KOPT-K1 (cell line): ENCODE results near the gene NANOS3.
A peak's percentile ranks its signal among the peaks of the same experiment; 100 is the strongest.

Source experiments
- H3K27ac ChIP-seq: fragments of 200-600 bp; sonication (generic); 2 replicates; pipeline ENCODE4 v1.5.1; 2016; ENCODE audit warnings: antibody characterized with exemption, mild to moderate bottlenecking, low read depth, low read length; ENCODE audit not compliant: poor library complexity, severe bottlenecking
- H3K36me3 ChIP-seq: fragments of 200-600 bp; sonication (generic); 2 replicates; pipeline ENCODE4 v1.5.1; 2017; ENCODE audit warnings: antibody characterized with exemption, mild to moderate bottlenecking, low read length, moderate library complexity; ENCODE audit not compliant: insufficient read depth
- H3K9me3 ChIP-seq: fragments of 200-600 bp; sonication (generic); 2 replicates; pipeline ENCODE4 v1.5.1; 2017; ENCODE audit warnings: antibody characterized with exemption, low read length, mild to moderate bottlenecking; ENCODE audit not compliant: insufficient read depth, poor library complexity, severe bottlenecking

NANOS3 gene

GRCh38 chr19:13876834-13877233, at the start of gene NANOS3:
NANOS3 (plus strand) TSS chr19:13877134; CDS start chr19:13877249, 115 bp downstream.
- Histone ChIP-seq H3K9me3 (no peaks in the 10 kb centered on the region), H3K27ac (no peak within 1 kb of the TSS), H3K36me3 (no peaks in the 10 kb centered on the region)

GRCh38 chr19:13827656-13828055, 49.3 kb upstream of the NANOS3 start:
- no peaks in the 10 kb centered on the region for H3K36me3 ChIP-seq
- no peaks in the 10 kb centered on the region for H3K9me3 ChIP-seq
- no peak overlapping the region for H3K27ac ChIP-seq

DNA sequence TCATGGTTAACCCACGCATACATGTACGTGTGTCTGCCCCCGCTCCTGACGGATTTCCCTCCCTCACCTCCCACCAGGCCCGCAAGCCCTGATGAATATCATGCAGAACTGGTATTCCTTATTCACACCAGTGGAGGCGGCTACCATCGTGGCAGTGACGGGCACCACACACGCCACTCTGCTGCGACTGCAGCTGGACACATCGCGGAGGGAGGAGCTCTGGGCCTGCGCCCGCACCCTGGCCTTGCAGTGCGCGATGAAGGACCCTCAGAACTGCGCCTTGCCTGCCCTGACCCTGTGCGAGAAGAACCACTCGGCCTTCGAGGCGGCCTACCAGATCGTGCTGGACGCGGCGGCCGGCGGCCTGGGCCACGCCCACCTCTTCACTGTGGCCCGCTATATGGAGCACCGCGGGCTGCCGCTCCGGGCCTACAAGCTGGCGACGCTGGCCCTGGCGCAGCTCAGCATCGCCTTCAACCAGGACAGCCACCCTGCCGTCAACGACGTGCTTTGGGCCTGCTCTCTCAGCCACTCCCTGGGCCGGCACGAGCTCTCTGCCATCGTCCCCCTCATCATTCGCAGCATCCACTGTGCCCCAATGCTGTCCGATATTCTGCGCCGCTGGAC, 46.7 kb upstream of the NANOS3 start:
- no peak overlapping the region for H3K27ac ChIP-seq
- no peaks in the 10 kb centered on the region for H3K9me3 ChIP-seq
- H3K36me3 ChIP-seq, result no peaks in the 10 kb centered on the region

DNA sequence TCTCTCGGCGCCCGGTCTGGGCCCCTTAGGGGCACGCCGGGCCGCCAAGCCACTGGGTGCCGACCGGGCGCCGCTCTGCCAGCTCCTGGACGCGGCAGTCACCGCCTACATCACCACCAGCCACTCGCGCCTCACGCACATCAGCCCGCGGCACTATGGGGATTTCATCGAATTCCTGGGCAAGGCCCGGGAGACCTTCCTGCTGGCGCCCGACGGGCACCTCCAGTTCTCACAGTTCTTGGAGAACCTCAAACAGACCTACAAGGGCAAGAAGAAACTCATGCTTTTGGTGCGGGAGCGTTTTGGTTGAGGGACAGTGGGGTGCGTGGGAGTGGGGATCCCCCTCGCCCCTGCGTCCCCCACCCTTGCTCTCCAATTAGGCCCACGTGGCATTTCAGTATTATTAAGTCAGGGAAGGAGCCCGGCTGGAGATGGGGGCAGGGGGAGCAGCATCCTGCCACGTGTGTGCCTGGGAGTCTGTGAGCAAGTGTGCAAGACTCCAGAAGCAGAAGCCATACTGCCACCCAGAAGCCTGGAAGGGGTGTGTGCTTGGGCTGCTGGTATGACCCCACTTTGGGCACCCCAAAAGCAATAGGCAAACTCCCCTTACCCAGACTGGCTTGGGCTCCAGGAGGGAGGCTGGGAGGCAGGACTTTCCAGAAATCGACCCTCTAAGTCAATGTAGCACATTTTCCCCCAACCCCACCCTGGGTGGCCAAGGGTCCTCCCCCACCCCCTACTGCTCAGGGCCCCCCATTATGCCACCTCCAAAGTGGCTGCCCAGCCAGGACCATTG, 46.0 kb upstream of the NANOS3 start:
- H3K36me3 ChIP-seq, result no peaks in the 10 kb centered on the region
- H3K9me3 ChIP-seq, result no peaks in the 10 kb centered on the region
- H3K27ac ChIP-seq, result no peak overlapping the region

- H3K36me3 ChIP-seq, result no peaks in the 10 kb centered on the region
- no peaks in the 10 kb centered on the region for H3K9me3 ChIP-seq
- H3K27ac ChIP-seq, result no peak overlapping the region
These were observed 45.1 kb upstream of the NANOS3 start for GRCh38 chr19:13831537-13832467.

DNA sequence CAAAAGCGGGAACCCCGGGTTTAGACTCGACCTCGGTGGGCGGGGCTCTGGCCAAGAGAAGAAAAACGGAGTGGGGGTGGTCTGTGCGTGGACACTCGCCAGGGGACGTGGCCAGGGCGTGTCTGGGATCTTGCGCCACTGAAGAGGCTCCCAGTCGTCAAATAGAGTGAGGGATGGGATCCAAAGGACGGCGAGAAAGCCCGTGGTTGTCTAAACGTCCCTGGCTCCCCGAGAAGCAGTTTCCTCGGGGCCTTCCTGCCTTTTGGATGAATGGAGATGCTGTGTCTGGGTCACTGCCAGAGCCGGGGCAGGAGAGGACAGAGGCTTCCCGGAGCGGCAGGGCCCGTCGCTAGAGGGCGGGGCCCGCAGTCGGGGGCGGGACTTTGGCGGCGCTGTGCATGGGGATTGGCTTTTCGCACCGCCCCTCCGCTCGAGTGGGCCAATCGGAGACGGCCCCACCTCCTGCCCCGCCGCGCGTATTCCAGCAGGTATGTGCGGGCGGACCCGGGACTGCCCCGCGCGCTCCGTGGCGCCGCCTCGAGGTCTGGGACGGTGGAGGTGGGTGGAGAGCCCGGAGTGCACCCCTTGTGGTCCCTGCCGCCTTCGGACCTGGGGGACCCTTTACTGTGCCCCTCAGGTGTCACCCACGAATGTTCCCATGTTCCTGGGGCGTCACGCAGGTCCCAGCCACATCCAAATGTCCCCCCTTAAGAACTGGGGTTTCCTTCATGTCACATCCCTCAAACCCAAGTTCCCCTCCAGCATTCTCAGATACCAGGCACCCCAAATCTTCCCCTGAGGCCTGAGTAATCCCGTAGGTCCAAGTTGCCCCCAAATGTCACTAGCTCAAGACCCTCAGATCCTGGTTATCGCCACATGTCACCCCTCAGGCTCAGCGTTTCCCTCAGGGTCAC, 43.3 kb upstream of the NANOS3 start:
- Histone ChIP-seq H3K36me3 (no peaks in the 10 kb centered on the region), H3K27ac (peak overlapping the region; percentile 45), H3K9me3 (no peaks in the 10 kb centered on the region)

DNA sequence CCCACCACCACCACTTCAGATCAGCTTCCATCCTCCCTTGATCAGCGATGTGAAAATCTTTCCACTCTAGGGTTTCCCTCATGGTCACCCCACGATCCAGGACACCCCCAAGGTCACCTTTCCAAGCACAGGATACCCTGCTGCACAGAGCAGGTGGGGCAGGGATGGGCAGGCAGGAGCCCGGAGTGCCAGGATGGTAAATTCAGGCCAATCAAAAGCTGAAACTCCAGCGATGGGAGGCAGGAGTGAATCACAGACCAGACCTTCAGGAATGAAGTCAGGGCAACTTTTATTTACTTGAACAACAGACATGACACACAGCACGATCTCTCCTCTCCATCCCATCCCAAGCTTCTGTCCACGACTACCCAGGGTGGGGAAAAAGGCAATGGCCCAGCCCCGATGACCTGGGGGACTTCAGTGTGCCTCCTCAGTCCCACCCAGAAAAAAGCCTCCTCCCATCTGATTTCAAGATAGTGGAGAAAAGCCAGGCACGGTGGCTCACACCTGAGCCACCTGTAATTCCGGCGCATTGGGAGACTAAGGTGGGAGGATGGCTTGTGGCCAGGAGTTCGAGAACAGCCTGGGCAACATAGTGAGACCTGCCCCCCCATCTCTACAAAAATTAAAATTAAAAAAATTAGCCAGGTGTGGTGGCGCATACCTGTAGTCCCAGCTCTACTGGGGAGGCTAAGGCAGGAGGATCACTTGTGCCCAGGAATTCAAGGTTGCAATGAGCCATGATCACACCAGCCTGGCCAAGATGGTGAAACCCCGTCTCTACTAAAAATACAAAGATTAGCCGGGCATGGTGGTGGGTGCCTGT, 42.5 kb upstream of the NANOS3 start:
- peak overlapping the region; percentile 45 for H3K27ac ChIP-seq
- no peaks in the 10 kb centered on the region for H3K9me3 ChIP-seq
- H3K36me3 ChIP-seq, result no peaks in the 10 kb centered on the region

- Histone ChIP-seq H3K27ac (peak overlapping the region; percentile 89), H3K36me3 (no peaks in the 10 kb centered on the region), H3K9me3 (no peaks in the 10 kb centered on the region)
These were observed 40.9 kb upstream of the NANOS3 start for GRCh38 chr19:13835791-13836723.

- no peaks in the 10 kb centered on the region for H3K36me3 ChIP-seq
- no peak overlapping the region for H3K27ac ChIP-seq
- no peaks in the 10 kb centered on the region for H3K9me3 ChIP-seq
These were observed 38.4 kb upstream of the NANOS3 start for GRCh38 chr19:13838435-13839129.

GRCh38 chr19:13839130-13839937, 37.6 kb upstream of the NANOS3 start:
- Histone ChIP-seq H3K9me3 (no peaks in the 10 kb centered on the region), H3K36me3 (no peaks in the 10 kb centered on the region), H3K27ac (no peak overlapping the region)

GRCh38 chr19:13839938-13840304, 37.0 kb upstream of the NANOS3 start:
- Histone ChIP-seq H3K36me3 (no peaks in the 10 kb centered on the region), H3K27ac (no peak overlapping the region), H3K9me3 (no peaks in the 10 kb centered on the region)
